GM18502 (cell line): ENCODE data around the gene KLF5.
A peak's percentile ranks its signal among the peaks of the same experiment; 100 is the strongest.

Experiments used
- ATAC-seq: cut with Tn5 transposase; IDR thresholded peaks from one replicate; pipeline ENCODE4 v1.9.1; 2021; ENCODE audit warnings: mild to moderate bottlenecking; ENCODE audit not compliant: unreplicated experiment, poor library complexity

KLF5 gene

DNA sequence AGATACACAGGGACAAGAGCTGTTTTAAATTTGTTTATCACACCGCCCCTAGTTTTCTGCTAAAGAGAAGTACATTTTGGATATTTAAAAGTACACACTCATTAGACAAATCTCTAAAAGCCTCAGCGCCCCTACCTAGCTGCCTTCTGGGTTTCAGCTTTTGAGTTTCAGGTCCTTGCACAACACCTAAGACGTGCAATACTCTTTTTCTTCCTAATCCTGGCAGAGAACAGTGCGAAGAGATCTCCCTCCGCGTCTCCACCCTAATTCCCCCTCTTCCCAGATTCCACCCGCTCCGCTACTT is 421 bp upstream of the KLF5 start:
- peak; percentile 27 for ATAC-seq

DNA sequence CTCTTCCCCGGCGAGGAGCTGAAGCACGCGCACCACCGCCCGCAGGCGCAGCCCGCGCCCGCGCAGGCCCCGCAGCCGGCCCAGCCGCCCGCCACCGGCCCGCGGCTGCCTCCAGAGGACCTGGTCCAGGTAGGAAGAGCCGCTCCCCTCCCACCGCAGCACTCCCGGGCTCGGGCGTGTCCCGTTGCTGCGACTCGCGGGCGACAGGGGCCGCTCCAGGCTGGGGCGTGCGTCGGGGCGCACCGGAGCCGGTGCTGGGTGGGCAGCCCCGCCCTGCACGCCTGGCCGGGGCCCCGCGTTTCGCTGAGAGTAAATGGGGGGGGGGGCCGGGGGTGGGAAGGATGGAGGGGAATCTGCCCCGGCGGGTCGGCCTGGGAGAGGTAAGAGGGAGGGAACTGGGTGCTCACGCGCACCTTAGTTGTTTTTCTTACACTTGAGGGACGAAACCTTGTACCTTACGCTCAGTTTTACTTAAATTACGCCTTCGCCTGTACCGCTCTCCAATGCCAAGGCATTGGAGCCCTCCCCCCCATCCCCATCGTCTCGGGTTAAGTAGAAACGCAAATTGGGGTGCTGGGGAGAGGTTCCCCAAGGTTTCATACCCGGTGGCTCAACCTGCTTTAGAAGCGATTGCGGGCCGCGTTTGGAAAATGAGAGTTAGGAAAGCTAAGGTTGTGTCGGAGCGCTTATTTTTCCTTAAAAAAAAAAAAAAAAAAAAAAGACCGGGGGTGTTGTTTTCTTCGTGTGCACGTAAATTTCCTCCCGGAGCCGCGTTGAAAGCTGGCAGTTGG is 850 bp downstream of the KLF5 start:
- ATAC-seq: peak; percentile 43

GRCh38 chr13:73060251-73061160 is 1.7 kb downstream of the KLF5 start:
- ATAC-seq: no peak

DNA sequence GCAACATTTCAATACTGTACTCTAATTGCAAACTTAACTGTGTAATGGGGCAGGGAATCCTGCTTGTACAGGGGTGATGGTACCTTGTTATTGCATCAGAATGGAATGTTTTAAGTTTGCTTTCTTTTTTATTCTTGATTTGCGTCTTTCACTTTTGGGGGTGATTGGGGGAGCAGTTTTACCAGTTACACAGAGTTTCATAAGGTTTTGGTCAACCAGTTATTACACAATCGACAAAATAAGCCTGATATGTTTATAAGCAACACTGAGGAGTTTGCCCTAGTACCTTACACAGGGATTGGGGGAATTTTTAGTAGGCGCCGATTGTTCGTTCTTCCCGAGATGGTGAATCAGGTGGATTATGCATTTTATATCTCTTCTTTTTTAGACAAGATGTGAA is 2.7 kb downstream of the KLF5 start:
- no peak for ATAC-seq

DNA sequence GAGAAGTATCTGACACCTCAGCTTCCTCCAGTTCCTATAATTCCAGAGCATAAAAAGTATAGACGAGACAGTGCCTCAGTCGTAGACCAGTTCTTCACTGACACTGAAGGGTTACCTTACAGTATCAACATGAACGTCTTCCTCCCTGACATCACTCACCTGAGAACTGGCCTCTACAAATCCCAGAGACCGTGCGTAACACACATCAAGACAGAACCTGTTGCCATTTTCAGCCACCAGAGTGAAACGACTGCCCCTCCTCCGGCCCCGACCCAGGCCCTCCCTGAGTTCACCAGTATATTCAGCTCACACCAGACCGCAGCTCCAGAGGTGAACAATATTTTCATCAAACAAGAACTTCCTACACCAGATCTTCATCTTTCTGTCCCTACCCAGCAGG is 3.1 kb downstream of the KLF5 start:
- ATAC-seq: no peak

- no peak for ATAC-seq
These were observed 3.7 kb downstream of the KLF5 start for GRCh38 chr13:73062468-73062867.

- no peak for ATAC-seq
These were observed 4.4 kb downstream of the KLF5 start for GRCh38 chr13:73063166-73063565.

GRCh38 chr13:73065036-73065435 is 6.2 kb downstream of the KLF5 start:
- ATAC-seq: no peak

- no peak for ATAC-seq
These were observed 7.0 kb downstream of the KLF5 start for GRCh38 chr13:73065665-73066340.

DNA sequence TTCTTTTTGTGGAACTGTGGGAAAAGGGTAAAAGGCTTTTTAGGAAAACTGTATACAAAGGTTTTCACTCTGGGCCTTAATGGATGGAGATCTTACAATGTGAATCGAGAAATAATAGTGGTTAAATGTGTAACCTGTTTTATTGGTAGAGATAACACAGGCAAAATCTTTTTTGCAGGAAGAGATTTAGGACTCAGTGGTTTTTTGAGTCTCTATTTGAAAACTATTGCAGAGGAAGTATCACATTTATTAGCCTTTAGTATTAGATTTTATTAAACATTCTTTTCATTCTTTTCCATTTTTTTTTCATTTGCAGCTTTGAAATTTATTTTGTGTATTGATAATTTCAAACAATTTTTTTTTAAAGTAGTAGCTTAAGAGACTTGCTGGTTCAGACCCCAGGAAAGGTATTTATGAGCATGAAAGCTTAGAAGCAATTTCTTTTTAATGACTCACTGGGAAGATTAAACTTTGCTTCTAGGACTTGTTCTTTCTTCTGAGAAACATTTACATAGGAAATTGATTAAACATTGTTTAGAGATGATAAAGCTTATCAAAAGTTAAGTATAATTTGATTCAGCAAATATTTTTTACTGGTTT is 10.5 kb downstream of the KLF5 start:
- no peak for ATAC-seq

DNA sequence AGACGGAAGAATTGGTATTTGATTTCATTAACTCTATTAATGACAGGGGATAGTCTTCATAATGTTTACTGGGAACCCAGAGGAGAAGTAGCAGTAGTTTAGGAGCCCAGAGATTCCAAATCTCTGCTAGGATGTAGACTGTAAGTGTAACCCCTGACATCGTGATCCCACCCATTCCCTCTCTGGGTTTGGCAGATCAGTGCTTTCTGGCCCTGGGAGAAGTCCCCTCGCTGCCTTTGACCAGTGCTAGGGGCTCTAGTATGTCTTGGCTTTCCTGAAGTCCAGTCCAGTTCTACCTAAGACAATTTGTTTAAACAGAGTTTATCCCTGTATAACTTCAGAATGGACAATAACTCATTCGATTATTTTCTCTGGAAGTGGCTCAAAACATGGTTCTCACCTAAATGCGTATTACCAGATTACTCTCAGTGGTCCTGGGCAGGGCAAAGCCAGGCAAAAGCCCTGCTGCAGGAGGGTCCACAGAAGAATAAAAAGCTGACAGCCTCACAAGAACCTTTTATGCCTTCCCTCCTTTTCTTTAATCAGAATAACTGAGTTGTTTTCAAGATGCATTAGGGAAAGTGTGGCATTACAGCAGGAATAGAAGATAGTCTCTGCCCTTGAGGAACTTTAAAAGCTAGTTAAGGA is 11.8 kb downstream of the KLF5 start:
- ATAC-seq: no peak

- ATAC-seq: no peak
These were observed 13.6 kb downstream of the KLF5 start for GRCh38 chr13:73072239-73072900.

DNA sequence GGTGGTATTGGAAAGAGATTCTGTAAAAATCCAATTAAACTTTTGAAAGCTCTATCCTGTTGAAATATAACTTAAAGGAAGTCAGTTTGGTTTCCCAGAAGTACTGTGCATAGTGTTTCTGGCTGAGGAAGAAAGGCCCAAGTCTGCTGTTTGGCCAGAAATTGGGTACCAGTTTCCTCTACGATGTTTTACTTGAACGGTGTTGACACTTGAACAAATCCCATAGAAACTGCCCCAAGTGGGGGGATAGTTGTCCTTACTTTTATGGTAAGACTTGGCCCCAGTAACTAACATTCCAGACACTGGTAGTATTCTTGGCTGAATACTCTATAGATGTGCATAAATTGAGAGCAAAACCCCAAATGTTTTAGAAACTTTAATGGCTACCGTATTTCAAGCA is 14.2 kb downstream of the KLF5 start:
- ATAC-seq: no peak

DNA sequence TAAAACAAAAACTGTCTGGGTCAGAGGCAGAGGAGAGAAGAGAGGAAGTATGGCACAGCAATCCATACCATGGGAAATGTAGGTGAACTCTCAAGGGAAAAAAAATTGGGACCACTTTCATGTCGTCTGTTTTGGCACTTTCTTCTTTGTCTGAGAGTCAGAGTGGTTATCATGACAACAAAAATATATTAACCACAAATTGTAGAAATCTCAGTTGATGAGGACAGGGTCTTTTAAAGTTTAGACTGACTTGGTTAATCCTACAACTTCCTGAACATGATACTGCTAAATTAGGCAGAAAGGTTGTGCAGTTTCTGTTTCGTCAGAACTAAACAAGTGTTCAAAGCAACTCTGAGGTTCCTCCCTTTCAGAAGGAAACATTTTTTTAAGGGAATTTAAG is 15.2 kb downstream of the KLF5 start:
- ATAC-seq: peak; percentile 68

GRCh38 chr13:73074926-73075325 is 16.1 kb downstream of the KLF5 start:
- ATAC-seq: no peak

- no peak for ATAC-seq
These were observed 16.7 kb downstream of the KLF5 start for GRCh38 chr13:73075546-73075945.

DNA sequence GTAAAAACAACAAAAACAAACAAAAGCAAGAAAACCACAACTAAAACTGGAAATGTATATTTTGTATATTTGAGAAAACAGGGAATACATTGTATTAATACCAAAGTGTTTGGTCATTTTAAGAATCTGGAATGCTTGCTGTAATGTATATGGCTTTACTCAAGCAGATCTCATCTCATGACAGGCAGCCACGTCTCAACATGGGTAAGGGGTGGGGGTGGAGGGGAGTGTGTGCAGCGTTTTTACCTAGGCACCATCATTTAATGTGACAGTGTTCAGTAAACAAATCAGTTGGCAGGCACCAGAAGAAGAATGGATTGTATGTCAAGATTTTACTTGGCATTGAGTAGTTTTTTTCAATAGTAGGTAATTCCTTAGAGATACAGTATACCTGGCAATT is 17.1 kb downstream of the KLF5 start:
- no peak for ATAC-seq

- ATAC-seq: no peak
These were observed 19.1 kb downstream of the KLF5 start for GRCh38 chr13:73077865-73078264.

GRCh38 chr13:73079359-73079758 is 20.6 kb downstream of the KLF5 start:
- ATAC-seq: no peak
